Glutamatergic neuron (in vitro differentiated cells): ENCODE data around the gene SLC25A34. TPM values are rescaled to one million over a fixed set of nuclear protein-coding genes. Genes with fewer than 3 reads are reported as not detected.

Experiments
- DNase-seq: peaks from one replicate; pipeline ENCODE4 v3.0.0; 2022
- H3K27ac Mint-ChIP-seq: one replicate; pipeline ENCODE4 v1.8.0; 2020; ENCODE audit warnings: mild to moderate bottlenecking, mixed read lengths, inconsistent platforms; ENCODE audit not compliant: unreplicated experiment
- H3K27me3 Mint-ChIP-seq: one replicate; pipeline ENCODE4 v1.8.0; 2020; ENCODE audit warnings: mild to moderate bottlenecking, moderate library complexity, mixed read lengths, inconsistent platforms; ENCODE audit not compliant: unreplicated experiment
- H3K36me3 Mint-ChIP-seq: one replicate; pipeline ENCODE4 v1.8.0; 2020; ENCODE audit warnings: mild to moderate bottlenecking, mixed read lengths, inconsistent platforms; ENCODE audit not compliant: unreplicated experiment
- H3K4me1 Mint-ChIP-seq: one replicate; pipeline ENCODE4 v1.8.0; 2020; ENCODE audit warnings: mild to moderate bottlenecking, low read depth, mixed read lengths, inconsistent platforms; ENCODE audit not compliant: unreplicated experiment
- H3K4me3 Mint-ChIP-seq: one replicate; pipeline ENCODE4 v1.8.0; 2020; ENCODE audit warnings: mild to moderate bottlenecking, mixed read lengths, inconsistent platforms; ENCODE audit not compliant: unreplicated experiment
- H3K9me3 Mint-ChIP-seq: one replicate; pipeline ENCODE4 v1.8.0; 2020; ENCODE audit warnings: mild to moderate bottlenecking, moderate library complexity, mixed read lengths, inconsistent platforms; ENCODE audit not compliant: unreplicated experiment
- CTCF ChIP-seq: fragments of 200-600 bp; sonication (generic); IDR thresholded peaks from one replicate; pipeline ENCODE4 v1.5.0; 2021; ENCODE audit not compliant: partially characterized antibody, unreplicated experiment
- total RNA-seq: library from RNA; stranded (reverse); fragmentation: NEBNext Ultra II Directional; extraction: Animal tissue kit (Norgen Biotek cat#: 25700); gene quantifications from one replicate; pipeline ENCODE4 v1.2.1, GENCODE V29; 2021; ENCODE audit not compliant: unreplicated experiment

Gene SLC25A34
- total RNA-seq, 1 donor from 2014 or later: 4.1 TPM

- peaks cover 7% of the 10 kb centered on the region for H3K27me3 Mint-ChIP-seq
- DNase-seq: peak; percentile 63
These were observed 22.4 kb downstream of the SLC25A34 start, which contains the start of gene FBLIM1 for GRCh38 chr1:15758343-15758931. FBLIM1 (plus strand) TSS chr1:15758795; CDS start chr1:15764984, 6,189 bp downstream.

GRCh38 chr1:15758953-15759661 lies 23.0 kb downstream of the SLC25A34 start:
- DNase-seq: peak; percentile 52
- TF ChIP-seq CTCF: no peak
- peaks cover 5% of the 10 kb centered on the region for H3K9me3 Mint-ChIP-seq
- H3K27ac Mint-ChIP-seq: no peak overlapping the region
- peak overlapping the region; percentile 83 for H3K4me3 Mint-ChIP-seq
- H3K4me1 Mint-ChIP-seq: peaks cover 17% of the 10 kb centered on the region
- H3K36me3 Mint-ChIP-seq: no peaks in the 10 kb centered on the region
- peaks cover 7% of the 10 kb centered on the region for H3K27me3 Mint-ChIP-seq

More at GRCh38 chr1:15758343-15758931, 22.4 kb downstream of the SLC25A34 start, which contains the start of gene FBLIM1:
- Mint-ChIP-seq H3K9me3 (peaks cover 5% of the 10 kb centered on the region), H3K27ac (peak within 1 kb of the TSS; percentile 52), H3K4me1 (peaks cover 16% of the 10 kb centered on the region), H3K36me3 (no peaks in the 10 kb centered on the region), H3K4me3 (peak within 1 kb of the TSS; percentile 83)
- no peak for TF ChIP-seq CTCF

DNA sequence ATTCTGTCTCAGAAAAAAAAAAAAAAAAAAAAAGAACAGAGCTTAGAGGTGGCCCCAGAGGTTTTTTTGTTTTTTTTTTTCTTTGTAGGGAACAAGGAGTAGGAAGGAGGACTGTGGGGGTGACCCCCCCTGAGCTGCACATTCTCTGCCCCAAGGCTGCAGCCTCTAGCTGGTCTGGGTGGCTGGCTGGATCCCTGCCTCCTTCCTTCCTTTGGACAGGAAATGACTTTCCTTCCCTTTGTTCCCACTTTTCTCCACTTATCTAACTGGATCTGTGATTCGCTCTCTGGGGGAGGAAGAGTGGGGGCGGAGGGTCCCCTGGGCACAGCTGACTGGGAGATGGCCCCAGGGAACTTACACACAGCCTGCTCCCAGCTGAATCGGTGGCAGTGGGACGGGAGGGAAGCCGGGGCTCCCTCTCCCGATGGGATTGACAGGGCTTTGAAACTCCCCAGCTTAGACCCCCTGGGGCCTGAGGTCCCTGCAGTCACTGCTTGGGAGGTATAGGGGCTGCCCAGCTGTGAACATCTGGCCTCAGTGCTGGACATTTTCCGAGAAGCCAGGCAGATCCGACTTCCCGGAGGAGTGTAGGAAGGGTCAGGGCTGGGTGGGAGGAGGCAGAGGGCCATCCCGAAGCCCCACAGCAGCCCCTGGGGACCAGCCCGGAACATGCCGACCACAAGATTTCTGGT lies 24.6 kb downstream of the SLC25A34 start:
- H3K36me3 Mint-ChIP-seq: no peaks in the 10 kb centered on the region
- peak overlapping the region; percentile 71 for H3K4me3 Mint-ChIP-seq
- H3K27ac Mint-ChIP-seq: no peak overlapping the region
- H3K9me3 Mint-ChIP-seq: peaks cover 6% of the 10 kb centered on the region
- no peak for TF ChIP-seq CTCF
- H3K4me1 Mint-ChIP-seq: peaks cover 23% of the 10 kb centered on the region
- peaks cover 9% of the 10 kb centered on the region for H3K27me3 Mint-ChIP-seq
- DNase-seq: no peak

- no peak for TF ChIP-seq CTCF
- H3K27me3 Mint-ChIP-seq: peaks cover 12% of the 10 kb centered on the region
- H3K4me3 Mint-ChIP-seq: peak overlapping the region; percentile 71
- H3K27ac Mint-ChIP-seq: no peak overlapping the region
- H3K36me3 Mint-ChIP-seq: no peaks in the 10 kb centered on the region
- H3K9me3 Mint-ChIP-seq: peaks cover 8% of the 10 kb centered on the region
- DNase-seq: no peak
- peaks cover 24% of the 10 kb centered on the region for H3K4me1 Mint-ChIP-seq
These were observed 25.5 kb downstream of the SLC25A34 start for GRCh38 chr1:15761366-15762128.
